Epidermal melanocyte (primary cell): ENCODE data around the gene PCBD1.

ENCODE experiments used
- DNase-seq: peaks from one replicate; pipeline ENCODE4 v3.0.0; 2011; ENCODE audit warnings: low spot score; ENCODE audit not compliant: insufficient read length

Gene PCBD1

GRCh38 chr10:70917635-70918034, 29.3 kb upstream of the PCBD1 start:
- no peak for DNase-seq

- DNase-seq = no peak
Measured at GRCh38 chr10:70917226-70917625, 28.9 kb upstream of the PCBD1 start.

- no peak for DNase-seq
Measured at GRCh38 chr10:70916241-70916640, 27.9 kb upstream of the PCBD1 start.

GRCh38 chr10:70915806-70916205, 27.4 kb upstream of the PCBD1 start:
- DNase-seq = no peak

GRCh38 chr10:70915206-70915605, 26.8 kb upstream of the PCBD1 start:
- no peak for DNase-seq

- no peak for DNase-seq
Measured at GRCh38 chr10:70914316-70914864, 26.0 kb upstream of the PCBD1 start.

GRCh38 chr10:70913893-70914240, 25.5 kb upstream of the PCBD1 start:
- no peak for DNase-seq

DNA sequence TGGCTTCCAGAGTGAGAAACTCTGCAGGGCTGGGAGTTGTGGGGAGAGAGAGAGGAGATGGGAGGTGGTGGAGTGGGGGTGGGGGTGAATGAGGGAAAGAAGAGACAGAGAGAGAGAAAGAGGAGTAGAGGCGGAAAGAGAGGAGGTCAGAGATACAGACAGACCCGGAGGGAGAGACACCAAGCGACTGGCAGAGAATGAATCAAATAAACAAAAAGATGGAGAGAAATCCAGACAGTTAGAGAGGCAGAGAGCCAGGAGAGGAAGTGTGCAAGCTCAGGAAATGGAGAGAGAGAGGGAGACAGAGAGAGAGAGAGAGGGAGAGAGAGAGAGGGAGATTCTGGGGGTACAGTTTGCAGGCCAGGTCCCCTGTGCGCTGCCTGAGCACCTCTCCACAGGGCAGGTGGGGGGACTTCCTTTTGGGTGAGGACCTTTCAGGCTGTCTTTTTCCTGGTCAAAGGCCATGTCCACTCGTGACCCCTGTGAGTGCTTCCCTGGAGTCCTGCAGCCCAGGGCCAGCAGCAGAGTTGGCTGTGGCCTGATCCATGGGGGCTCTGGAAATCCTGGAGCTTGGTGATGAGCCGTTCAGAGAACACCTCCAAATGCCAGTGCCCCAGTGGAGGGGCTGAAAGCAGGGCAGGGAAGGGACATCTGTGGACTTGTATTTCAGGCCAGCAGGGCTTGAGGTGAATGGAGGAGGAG, 25.0 kb upstream of the PCBD1 start:
- no peak for DNase-seq

- no peak for DNase-seq
Measured at GRCh38 chr10:70912556-70912955, 24.2 kb upstream of the PCBD1 start.

GRCh38 chr10:70911386-70911785, 23.0 kb upstream of the PCBD1 start:
- DNase-seq = no peak

DNA sequence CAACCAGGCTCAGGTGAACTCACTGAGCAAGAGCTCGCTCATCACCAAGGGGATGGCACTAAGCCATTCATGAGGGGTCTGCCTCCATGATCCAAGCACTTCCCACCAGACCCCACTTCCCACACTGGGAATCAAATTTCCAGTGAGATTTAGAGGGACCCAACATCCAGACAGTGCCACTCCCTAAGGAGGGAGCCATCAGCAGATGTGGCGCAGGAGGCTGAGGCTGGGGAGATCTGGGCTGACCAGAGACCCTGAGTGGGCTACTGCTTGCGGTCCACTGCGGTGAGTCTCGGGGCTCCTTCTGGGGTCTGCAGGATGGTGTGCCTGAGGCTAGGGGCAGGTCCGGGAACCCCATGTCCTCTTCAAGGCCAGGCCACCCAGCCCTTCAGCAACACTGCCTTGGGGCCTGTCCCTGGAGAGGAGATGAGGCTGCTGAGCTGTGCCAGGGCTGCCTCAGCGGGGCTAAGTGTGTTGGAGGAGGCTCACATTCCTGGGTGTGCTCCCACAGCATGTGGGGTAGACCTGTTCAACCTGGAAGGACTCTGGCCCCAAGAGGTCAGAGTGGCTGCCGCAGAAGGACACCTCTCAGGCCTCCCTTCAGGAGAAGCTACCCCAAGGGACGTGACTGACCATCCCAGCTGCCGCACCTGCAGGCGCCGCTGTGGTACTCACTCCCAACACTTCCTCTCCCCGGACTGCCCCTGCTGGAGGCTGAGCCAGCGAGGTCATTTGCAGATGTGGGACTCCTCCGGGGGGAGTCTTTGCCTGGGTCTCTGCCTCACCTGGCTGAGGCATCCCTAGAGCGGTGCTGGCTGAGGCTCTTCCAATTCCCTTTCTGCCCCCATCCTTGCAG, 22.3 kb upstream of the PCBD1 start:
- DNase-seq = no peak

- DNase-seq = no peak
Measured at GRCh38 chr10:70909326-70909935, 21.1 kb upstream of the PCBD1 start.

- DNase-seq = no peak
Measured at GRCh38 chr10:70908406-70909296, 20.3 kb upstream of the PCBD1 start.

DNA sequence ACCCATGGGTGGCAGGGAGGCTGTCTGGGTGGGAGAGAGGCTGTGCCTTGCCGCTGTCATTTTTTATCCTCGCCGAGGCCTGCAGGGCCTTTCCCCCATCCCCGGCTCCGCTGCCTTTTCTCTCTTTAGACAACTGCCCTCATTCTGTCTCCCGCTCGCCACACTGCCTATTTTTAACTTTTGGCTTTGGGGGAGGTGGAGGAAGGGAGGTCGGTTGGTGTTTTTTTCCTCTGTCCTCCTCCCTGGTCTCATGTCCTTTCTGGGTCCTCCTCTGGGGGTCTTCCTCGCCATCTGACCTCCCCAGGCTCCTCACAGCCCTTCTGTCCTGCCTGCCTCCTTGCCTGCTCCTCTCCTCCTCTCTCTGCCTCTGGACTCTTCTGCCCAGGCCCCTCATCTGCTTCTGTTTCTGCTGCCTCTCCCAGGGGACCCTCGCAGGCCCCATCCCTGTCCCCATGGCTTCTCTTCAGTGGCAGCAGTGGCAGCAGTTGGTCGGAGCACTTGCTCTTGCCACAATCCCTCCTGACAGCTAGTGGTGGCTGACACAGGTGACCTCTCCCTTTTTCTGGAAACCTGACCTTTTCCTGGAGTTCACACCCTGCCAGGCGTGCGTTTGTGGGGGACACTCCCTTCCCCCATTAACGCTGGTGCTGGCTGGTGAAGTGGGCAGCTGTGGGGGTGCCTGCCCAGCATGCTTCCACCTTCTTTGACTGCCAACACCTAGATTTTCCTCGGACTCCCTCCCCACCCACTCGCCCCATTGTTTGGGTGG, 19.5 kb upstream of the PCBD1 start:
- no peak for DNase-seq

GRCh38 chr10:70906953-70907636, 18.7 kb upstream of the PCBD1 start:
- no peak for DNase-seq

DNA sequence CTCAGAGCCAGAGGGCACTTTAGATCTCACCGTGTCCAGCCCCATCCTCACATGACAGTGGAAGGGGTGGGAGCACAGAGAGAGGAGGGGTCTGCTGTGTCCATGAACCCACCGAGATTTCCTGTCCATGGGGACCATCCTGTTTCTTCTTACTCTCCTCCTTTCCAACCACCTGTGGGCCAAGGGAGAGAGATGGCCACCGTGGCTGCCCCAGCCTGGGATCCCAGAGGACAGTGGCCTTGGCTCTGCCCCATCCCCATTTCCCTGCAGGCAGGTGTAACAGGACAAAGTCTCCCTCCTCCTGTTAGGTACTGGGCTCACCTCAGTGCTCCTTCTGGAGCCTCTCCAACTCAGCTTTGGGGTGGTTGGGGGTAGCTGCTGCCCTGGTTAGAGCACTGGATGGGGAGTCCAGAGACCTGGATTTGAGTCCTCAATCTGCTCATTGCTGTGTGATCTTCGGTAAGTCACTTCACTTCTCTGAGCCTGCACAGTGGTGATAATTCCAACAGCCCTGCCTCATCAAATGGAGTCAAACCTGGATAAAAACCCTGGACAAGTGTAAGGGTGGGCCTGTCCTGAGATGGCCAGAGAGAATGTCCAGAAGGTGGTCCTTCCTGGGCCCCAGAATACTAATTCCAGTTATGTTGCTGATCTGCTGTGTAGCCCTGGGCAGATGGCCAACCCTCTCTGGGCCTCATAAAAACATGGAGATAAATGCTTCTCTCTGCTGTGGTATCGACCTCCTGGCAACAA, 17.8 kb upstream of the PCBD1 start:
- DNase-seq = no peak

DNA sequence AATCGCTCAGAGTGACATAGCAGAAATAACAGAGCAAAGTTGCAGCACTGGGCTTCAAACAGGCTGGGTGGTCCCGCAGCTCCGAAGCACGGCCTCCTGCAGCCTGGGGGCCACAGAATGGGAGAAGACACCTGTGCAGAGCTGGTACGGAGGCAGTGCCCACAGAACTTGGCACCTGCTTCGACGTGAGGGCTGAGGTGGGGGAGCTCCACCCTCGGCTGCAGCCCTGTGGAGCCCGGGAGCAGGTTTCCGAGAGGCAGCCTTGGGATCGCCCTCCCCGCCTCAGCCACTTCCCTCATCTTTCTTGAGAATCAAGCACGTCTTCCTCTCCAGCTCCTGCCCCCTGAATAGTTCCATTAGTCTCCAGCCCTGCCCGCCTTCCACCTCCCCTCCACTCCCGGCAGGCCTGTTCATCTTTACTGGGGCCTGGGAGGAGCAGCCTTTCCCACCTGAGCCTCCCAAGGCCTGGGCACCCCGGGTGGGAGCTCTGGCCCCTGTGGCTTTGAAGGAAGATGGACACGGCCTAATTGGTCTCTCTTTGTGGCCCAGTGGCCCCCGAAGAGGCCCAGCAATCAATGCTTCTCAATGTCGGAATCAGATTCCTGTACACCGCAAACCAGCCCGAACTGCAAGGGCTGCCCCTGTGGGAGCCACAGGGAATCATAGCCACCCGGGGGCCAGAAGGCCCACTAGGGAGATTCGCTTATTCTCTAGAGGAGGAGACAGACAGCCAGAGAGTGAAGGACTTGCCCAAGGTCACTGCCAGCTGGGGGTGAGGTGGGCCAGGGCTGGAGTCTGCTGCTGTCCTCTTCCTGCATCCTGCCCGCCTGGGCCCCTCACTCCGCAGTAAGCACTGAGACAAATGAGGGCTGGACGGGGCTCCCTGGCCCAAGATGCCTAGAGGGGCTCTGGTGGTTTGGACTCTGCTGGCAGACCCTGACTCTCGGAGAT, 17.0 kb upstream of the PCBD1 start:
- no peak for DNase-seq
